IMR-90 (cell line): Measurements from ENCODE around the gene NECAB2. TPM values are rescaled to one million over a fixed set of nuclear protein-coding genes. Genes with fewer than 3 reads are reported as not detected.

Experiments
- ATAC-seq: fragments of 200-7000 bp; cut with Tn5 transposase; 2 replicates; pipeline ENCODE4 v1.9.1; 2020; ENCODE audit warnings: low read depth, mild to moderate bottlenecking, moderate library complexity
- BruUV-seq: library from RNA; stranded (reverse); fragments of 400-500 nt; replicated peaks from 2 replicates; lab custom pipeline; 2021; lab: Mats Ljungman, UMichigan
- CTCF ChIA-PET: fragments of 300-600 bp; formaldehyde crosslinking; extraction: SDS; loops from one replicate; lab custom pipeline; 2021; ENCODE audit warnings: antibody characterized with exemption; lab: Yijun Ruan, JAX
- POLR2A ChIA-PET: fragments of 300-600 bp; sonication (Branson Sonifier 250); formaldehyde crosslinking; loops from one replicate; lab custom pipeline; 2022; ENCODE audit warnings: antibody characterized with exemption; ENCODE audit not compliant: unreplicated experiment; lab: Charles Lee
- DNase-seq: peaks from one replicate; pipeline ENCODE4 v3.0.0; 2013
- H2AFZ ChIP-seq: replicated peaks from 2 replicates; pipeline ENCODE3; 2013; ENCODE audit warnings: low read length, mild to moderate bottlenecking; ENCODE audit not compliant: poor library complexity
- H2AK5ac ChIP-seq: 2 replicates; pipeline ENCODE4 v1.6.1; 2013; ENCODE audit warnings: low read depth, low read length, inconsistent platforms
- H2AK9ac ChIP-seq: replicated peaks from 2 replicates; pipeline ENCODE3; 2013; ENCODE audit warnings: mild to moderate bottlenecking, low read depth, low read length, moderate library complexity; ENCODE audit not compliant: poor library complexity
- H2BK120ac ChIP-seq: 2 replicates; pipeline ENCODE4 v1.6.1; 2013; ENCODE audit warnings: low read depth, low read length, inconsistent platforms
- H2BK15ac ChIP-seq: 3 replicates; pipeline ENCODE4 v1.6.1; 2013; ENCODE audit warnings: low read depth, low read length, inconsistent platforms
- H2BK20ac ChIP-seq: 2 replicates; pipeline ENCODE4 v1.6.1; 2013; ENCODE audit warnings: low read depth, mild to moderate bottlenecking, inconsistent platforms, low read length, moderate library complexity
- H2BK5ac ChIP-seq: 2 replicates; pipeline ENCODE4 v1.6.1; 2013; ENCODE audit warnings: mild to moderate bottlenecking, low read depth, low read length, inconsistent platforms; ENCODE audit not compliant: poor library complexity, severe bottlenecking
- H3K14ac ChIP-seq: replicated peaks from 2 replicates; pipeline ENCODE4 v1.6.1; 2013; ENCODE audit warnings: low read depth, low read length, inconsistent platforms
- H3K18ac ChIP-seq: 2 replicates; pipeline ENCODE4 v1.6.1; 2013; ENCODE audit warnings: low read depth, low read length, control low read depth
- H3K23ac ChIP-seq: 2 replicates; pipeline ENCODE4 v1.6.1; 2013; ENCODE audit warnings: low read depth, low read length, inconsistent platforms
- H3K27ac ChIP-seq: 2 replicates; pipeline ENCODE4 v1.5.1; 2013; ENCODE audit warnings: mild to moderate bottlenecking, control low read depth, low read length; ENCODE audit not compliant: insufficient read depth
- H3K27me3 ChIP-seq: 2 replicates; pipeline ENCODE4 v1.6.1; 2013; ENCODE audit warnings: low read length; ENCODE audit not compliant: control insufficient read depth, insufficient read depth
- H3K36me3 ChIP-seq: 2 replicates; pipeline ENCODE4 v1.6.1; 2013; ENCODE audit warnings: low read length, mixed read lengths; ENCODE audit not compliant: control insufficient read depth, insufficient read depth
- H3K4ac ChIP-seq: 2 replicates; pipeline ENCODE4 v1.6.1; 2013; ENCODE audit warnings: low read depth, low read length, inconsistent platforms
- H3K4me1 ChIP-seq: 2 replicates; pipeline ENCODE4 v1.6.1; 2013; ENCODE audit warnings: low read length, mixed read lengths; ENCODE audit not compliant: control insufficient read depth, insufficient read depth
- H3K4me2 ChIP-seq: 2 replicates; pipeline ENCODE4 v1.6.1; 2013; ENCODE audit warnings: low read depth, mild to moderate bottlenecking, control low read depth, low read length, moderate library complexity
- H3K4me3 ChIP-seq: 2 replicates; pipeline ENCODE4 v1.5.1; 2013; ENCODE audit warnings: low read depth, mild to moderate bottlenecking, control low read depth, low read length, moderate library complexity; ENCODE audit not compliant: insufficient read depth
- H3K56ac ChIP-seq: 2 replicates; pipeline ENCODE4 v1.6.1; 2013; ENCODE audit warnings: low read length, inconsistent platforms; ENCODE audit not compliant: insufficient read depth; ENCODE audit errors: extremely low read depth
- H3K79me1 ChIP-seq, 2 experiments: 2 replicates each; pipeline ENCODE4 v1.6.1; 2013; ENCODE audit warnings: low read length in 2 of 2, inconsistent platforms in 1 of 2, low read depth in 1 of 2
- H3K9ac ChIP-seq: 2 replicates; pipeline ENCODE4 v1.6.1; 2013; ENCODE audit warnings: low read depth, low read length, control low read depth
- H3K9me1 ChIP-seq: 2 replicates; pipeline ENCODE4 v1.6.1; 2013; ENCODE audit warnings: low read length, inconsistent platforms; ENCODE audit not compliant: insufficient read depth
- H3K9me3 ChIP-seq: 2 replicates; pipeline ENCODE4 v1.6.1; 2013; ENCODE audit warnings: low read length; ENCODE audit not compliant: control insufficient read depth, insufficient read depth
- H4K20me1 ChIP-seq: 2 replicates; pipeline ENCODE4 v1.6.1; 2013; ENCODE audit warnings: low read length, inconsistent platforms; ENCODE audit not compliant: insufficient read depth
- H4K5ac ChIP-seq: 2 replicates; pipeline ENCODE4 v1.6.1; 2013; ENCODE audit warnings: mild to moderate bottlenecking, low read depth, low read length, control low read depth
- H4K8ac ChIP-seq, 2 experiments: 2 replicates each; pipeline ENCODE4 v1.6.1; 2013; ENCODE audit warnings: low read depth in 2 of 2, low read length in 2 of 2, control low read depth in 1 of 2, inconsistent platforms in 1 of 2
- H4K91ac ChIP-seq: 2 replicates; pipeline ENCODE4 v1.6.1; 2013; ENCODE audit warnings: low read depth, low read length, inconsistent platforms; ENCODE audit not compliant: insufficient read depth
- BHLHE40 ChIP-seq: fragments of 150-350 bp; IDR thresholded peaks from 2 replicates; pipeline ENCODE4 v1.6.1; 2016; ENCODE audit warnings: mild to moderate bottlenecking, low read depth, low read length
- CEBPB ChIP-seq: IDR thresholded peaks from 2 replicates; pipeline ENCODE4 v1.6.1; 2012; ENCODE audit warnings: low read depth, low read length, improper control_type of control experiment
- CHD1 ChIP-seq: IDR thresholded peaks from 2 replicates; pipeline ENCODE4 v1.6.1; 2012; ENCODE audit warnings: low read depth, low read length, improper control_type of control experiment
- FOS ChIP-seq: fragments of 150-350 bp; IDR thresholded peaks from 2 replicates; pipeline ENCODE4 v1.6.1; 2016; ENCODE audit warnings: low read depth, low read length
- MAFK ChIP-seq: IDR thresholded peaks from 2 replicates; pipeline ENCODE4 v1.6.1; 2012; ENCODE audit warnings: low read depth, low read length, improper control_type of control experiment
- MAZ ChIP-seq: IDR thresholded peaks from 2 replicates; pipeline ENCODE4 v1.6.1; 2012; ENCODE audit warnings: low read depth, mild to moderate bottlenecking, low read length, improper control_type of control experiment, moderate library complexity, borderline replicate concordance
- MXI1 ChIP-seq: IDR thresholded peaks from 2 replicates; pipeline ENCODE4 v1.6.1; 2012; ENCODE audit warnings: low read depth, mild to moderate bottlenecking, low read length, moderate library complexity, borderline replicate concordance
- NFE2L2 ChIP-seq: fragments of 150-350 bp; IDR thresholded peaks from 2 replicates; pipeline ENCODE4 v1.6.1; 2016; ENCODE audit warnings: low read depth, mild to moderate bottlenecking, low read length
- POLR2A ChIP-seq: IDR thresholded peaks from 2 replicates; pipeline ENCODE4 v1.6.1; 2012; ENCODE audit warnings: mild to moderate bottlenecking, low read depth, low read length
- RAD21 ChIP-seq: IDR thresholded peaks from 2 replicates; pipeline ENCODE4 v1.6.1; 2012; ENCODE audit warnings: low read length, improper control_type of control experiment
- RCOR1 ChIP-seq: IDR thresholded peaks from 2 replicates; pipeline ENCODE4 v1.6.1; 2012; ENCODE audit warnings: mild to moderate bottlenecking, low read length, improper control_type of control experiment; ENCODE audit not compliant: insufficient replicate concordance
- RFX5 ChIP-seq: IDR thresholded peaks from 2 replicates; pipeline ENCODE4 v1.8.0; 2012; ENCODE audit warnings: low read depth, mild to moderate bottlenecking, low read length, moderate library complexity
- SMC3 ChIP-seq: fragments of 150-350 bp; IDR thresholded peaks from 2 replicates; pipeline ENCODE4 v1.6.1; 2016; ENCODE audit warnings: low read depth, mild to moderate bottlenecking, antibody characterized with exemption, low read length, moderate library complexity
- WGBS, 2 experiments: methylation state at CpG; one replicate each; pipeline versions ENCODE4 v1.1.5 to v1.1.7; 2013; ENCODE audit warnings: missing lambda C conversion rate in 2 of 2; ENCODE audit not compliant: insufficient read length in 1 of 2; ENCODE audit errors: extremely low coverage in 2 of 2; 5-methylcytosine and 5-hydroxymethylcytosine counted together
- dilution Hi-C: fragments of 300-500 bp; cut with HindIII; formaldehyde crosslinking; loops from one replicate; pipeline ENCODE4 v1.14.3; 2018; ENCODE audit warnings: low sequenced_read_pairs; ENCODE audit not compliant: unreplicated experiment
- in situ Hi-C: fragments of 300-500 bp; cut with MboI; formaldehyde crosslinking; loops from 3 replicates; pipeline ENCODE4 v1.14.3; 2019; ENCODE audit warnings: low sequenced_read_pairs, inconsistent platforms, mixed read lengths
- intact Hi-C: fragments of 100-400 bp; cut with micrococcal nuclease; formaldehyde crosslinking; loops from 2 replicates; pipeline ENCODE4 v1.10.0; 2022
- polyA plus RNA-seq, 3 experiments: library from polyadenylated mRNA; depleted of rRNA; stranded (reverse); fragments of >200 nt; gene quantifications; 2 replicates each; pipeline ENCODE4 v1.2.3, GENCODE V29; 2012; ENCODE audit warnings: low replicate concordance in 1 of 3
- total RNA-seq: library from RNA; depleted of rRNA; stranded (reverse); fragments of >200 nt; gene quantifications from 2 replicates; pipeline ENCODE4 v1.2.3, GENCODE V29; 2012
- TF ChIP-seq, protein P1 (sequence below): fragments of 150-350 bp; IDR thresholded peaks from 2 replicates; pipeline ENCODE4 v1.6.1; 2017; ENCODE audit warnings: mild to moderate bottlenecking, antibody characterized with exemption, low read length, low read depth
- TF ChIP-seq, protein P2 (sequence below): conservative IDR thresholded peaks from 2 replicates; pipeline ENCODE4 v1.5.1; 2012; ENCODE audit warnings: mild to moderate bottlenecking, low read depth, low read length, improper control_type of control experiment
- TF ChIP-seq, protein P3 (sequence below): fragments of 150-350 bp; IDR thresholded peaks from 2 replicates; pipeline ENCODE4 v1.6.1; 2016; ENCODE audit warnings: low read depth, mild to moderate bottlenecking, low read length, moderate library complexity, borderline replicate concordance

The NECAB2 gene
- total and polyA plus RNA-seq, 2 of the 4 experiments (the other 2 are of a cell fraction) = 0.27 TPM; not detected in 1

DNA sequence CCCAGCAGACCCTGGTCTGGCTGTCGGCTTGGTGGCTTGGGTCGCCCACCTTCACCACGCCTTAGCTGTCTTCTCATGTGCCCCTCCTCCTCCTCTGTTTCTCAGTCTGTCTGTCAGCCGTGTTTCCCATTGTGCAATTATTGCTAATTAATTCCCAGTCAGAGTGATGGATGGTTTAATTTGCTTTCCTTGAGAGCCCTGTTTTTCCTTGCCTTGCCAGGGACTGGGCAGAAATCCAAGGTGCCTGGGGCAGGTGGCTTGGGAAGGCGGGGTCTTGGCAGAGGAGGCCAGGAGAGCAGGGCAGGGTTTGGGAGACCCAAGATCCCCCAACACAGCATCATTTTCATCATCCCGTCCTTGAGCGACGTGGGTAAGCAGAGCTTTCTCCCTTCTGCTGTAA is 21.3 kb downstream of the NECAB2 start:
- Histone ChIP-seq H3K9ac (no peak overlapping the region), H4K8ac (no peak overlapping the region), H3K36me3 (no peaks in the 10 kb centered on the region), H2BK15ac (no peak overlapping the region), H3K56ac (no peak overlapping the region), H3K18ac (no peak overlapping the region), H3K14ac (no peak overlapping the region), H3K9me1 (no peaks in the 10 kb centered on the region), H2AK9ac (no peak overlapping the region), H4K20me1 (no peaks in the 10 kb centered on the region), H3K4me2 (no peak overlapping the region), H3K4me3 (no peak overlapping the region), H2BK20ac (no peak overlapping the region), H4K5ac (no peak overlapping the region), H3K9me3 (no peaks in the 10 kb centered on the region), H2AFZ (no peak overlapping the region), H2AK5ac (no peak overlapping the region), H3K27ac (no peak overlapping the region), H3K4me1 (peaks cover 7% of the 10 kb centered on the region; the same call in 1 of the 2 replicates), H4K91ac (no peak overlapping the region), H3K4ac (no peak overlapping the region), H3K79me1 (no peaks in the 10 kb centered on the region), H3K23ac (no peak overlapping the region), H2BK5ac (no peak overlapping the region), H2BK120ac (no peak overlapping the region), H3K27me3 (peaks cover 32% of the 10 kb centered on the region)
- ChIA-PET POLR2A (no interaction called here), CTCF (no interaction called here)
- in situ Hi-C loops = no loop called here
- WGBS, 2 experiments = no CpG with 5 or more reads among the region's 8 CpGs
- TF ChIP-seq FOS (no peak), CEBPB (no peak), RFX5 (no peak), NFE2L2 (no peak), MAZ (no peak), CHD1 (no peak), MXI1 (no peak), MAFK (no peak), BHLHE40 (no peak), RAD21 (no peak), POLR2A (no peak), SMC3 (no peak), RCOR1 (no peak)
- TF ChIP-seq, protein P1, sequence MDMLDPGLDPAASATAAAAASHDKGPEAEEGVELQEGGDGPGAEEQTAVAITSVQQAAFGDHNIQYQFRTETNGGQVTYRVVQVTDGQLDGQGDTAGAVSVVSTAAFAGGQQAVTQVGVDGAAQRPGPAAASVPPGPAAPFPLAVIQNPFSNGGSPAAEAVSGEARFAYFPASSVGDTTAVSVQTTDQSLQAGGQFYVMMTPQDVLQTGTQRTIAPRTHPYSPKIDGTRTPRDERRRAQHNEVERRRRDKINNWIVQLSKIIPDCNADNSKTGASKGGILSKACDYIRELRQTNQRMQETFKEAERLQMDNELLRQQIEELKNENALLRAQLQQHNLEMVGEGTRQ = no peak
- TF ChIP-seq, protein P2, sequence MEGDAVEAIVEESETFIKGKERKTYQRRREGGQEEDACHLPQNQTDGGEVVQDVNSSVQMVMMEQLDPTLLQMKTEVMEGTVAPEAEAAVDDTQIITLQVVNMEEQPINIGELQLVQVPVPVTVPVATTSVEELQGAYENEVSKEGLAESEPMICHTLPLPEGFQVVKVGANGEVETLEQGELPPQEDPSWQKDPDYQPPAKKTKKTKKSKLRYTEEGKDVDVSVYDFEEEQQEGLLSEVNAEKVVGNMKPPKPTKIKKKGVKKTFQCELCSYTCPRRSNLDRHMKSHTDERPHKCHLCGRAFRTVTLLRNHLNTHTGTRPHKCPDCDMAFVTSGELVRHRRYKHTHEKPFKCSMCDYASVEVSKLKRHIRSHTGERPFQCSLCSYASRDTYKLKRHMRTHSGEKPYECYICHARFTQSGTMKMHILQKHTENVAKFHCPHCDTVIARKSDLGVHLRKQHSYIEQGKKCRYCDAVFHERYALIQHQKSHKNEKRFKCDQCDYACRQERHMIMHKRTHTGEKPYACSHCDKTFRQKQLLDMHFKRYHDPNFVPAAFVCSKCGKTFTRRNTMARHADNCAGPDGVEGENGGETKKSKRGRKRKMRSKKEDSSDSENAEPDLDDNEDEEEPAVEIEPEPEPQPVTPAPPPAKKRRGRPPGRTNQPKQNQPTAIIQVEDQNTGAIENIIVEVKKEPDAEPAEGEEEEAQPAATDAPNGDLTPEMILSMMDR = no peak
- TF ChIP-seq, protein P3, sequence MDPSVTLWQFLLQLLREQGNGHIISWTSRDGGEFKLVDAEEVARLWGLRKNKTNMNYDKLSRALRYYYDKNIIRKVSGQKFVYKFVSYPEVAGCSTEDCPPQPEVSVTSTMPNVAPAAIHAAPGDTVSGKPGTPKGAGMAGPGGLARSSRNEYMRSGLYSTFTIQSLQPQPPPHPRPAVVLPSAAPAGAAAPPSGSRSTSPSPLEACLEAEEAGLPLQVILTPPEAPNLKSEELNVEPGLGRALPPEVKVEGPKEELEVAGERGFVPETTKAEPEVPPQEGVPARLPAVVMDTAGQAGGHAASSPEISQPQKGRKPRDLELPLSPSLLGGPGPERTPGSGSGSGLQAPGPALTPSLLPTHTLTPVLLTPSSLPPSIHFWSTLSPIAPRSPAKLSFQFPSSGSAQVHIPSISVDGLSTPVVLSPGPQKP = no peak
- intact Hi-C loops = no loop called here
- DNase-seq = no peak
- dilution Hi-C loops = no loop called here
- BruUV-seq = no TSS peak
- ATAC-seq = no peak
